GM19455 (cell line): ENCODE measurements around the gene SEC31B.

Experiments
- ATAC-seq: cut with Tn5 transposase; IDR thresholded peaks from one replicate; pipeline ENCODE4 v1.9.1; 2021; ENCODE audit not compliant: unreplicated experiment

Gene SEC31B

DNA sequence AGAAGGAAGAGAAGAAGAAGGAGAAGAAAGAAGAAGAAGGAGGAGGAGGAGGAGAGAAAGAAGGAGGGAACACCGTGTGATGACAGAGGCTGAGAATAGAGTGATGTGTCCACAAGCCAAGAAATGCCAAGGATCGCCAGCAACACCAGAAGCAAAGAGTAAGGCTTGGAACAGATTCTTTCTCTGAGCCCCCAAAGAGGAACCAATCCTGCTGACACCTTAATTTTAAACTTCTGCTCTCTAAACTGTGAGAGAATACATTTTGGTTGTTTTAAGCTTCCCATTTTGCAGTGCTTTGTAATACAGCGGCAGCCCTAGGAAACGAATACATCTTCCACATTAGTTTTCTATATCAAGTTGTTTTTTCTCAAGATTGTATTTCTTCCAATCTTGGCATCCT lies 70.7 kb downstream of the SEC31B start:
- no peak for ATAC-seq

DNA sequence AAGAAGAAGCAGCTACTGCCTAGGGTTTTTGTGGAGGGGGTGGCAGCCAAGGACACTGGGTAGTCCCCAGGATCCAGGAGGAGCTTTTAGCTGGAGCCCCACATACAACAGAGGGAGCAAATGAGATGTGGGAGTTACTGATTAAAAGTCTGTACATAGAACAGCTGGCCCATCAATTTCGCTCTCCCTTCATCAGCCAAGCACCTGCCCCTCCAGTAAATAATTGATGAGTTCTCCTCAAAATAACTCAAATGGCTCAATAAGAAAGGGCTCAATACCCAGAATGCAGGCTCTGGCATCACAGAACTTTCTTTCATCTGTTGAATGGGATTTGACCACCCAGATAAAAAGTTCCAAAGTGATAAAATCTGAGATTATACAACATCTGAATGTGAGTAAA lies 72.0 kb downstream of the SEC31B start:
- no peak for ATAC-seq

DNA sequence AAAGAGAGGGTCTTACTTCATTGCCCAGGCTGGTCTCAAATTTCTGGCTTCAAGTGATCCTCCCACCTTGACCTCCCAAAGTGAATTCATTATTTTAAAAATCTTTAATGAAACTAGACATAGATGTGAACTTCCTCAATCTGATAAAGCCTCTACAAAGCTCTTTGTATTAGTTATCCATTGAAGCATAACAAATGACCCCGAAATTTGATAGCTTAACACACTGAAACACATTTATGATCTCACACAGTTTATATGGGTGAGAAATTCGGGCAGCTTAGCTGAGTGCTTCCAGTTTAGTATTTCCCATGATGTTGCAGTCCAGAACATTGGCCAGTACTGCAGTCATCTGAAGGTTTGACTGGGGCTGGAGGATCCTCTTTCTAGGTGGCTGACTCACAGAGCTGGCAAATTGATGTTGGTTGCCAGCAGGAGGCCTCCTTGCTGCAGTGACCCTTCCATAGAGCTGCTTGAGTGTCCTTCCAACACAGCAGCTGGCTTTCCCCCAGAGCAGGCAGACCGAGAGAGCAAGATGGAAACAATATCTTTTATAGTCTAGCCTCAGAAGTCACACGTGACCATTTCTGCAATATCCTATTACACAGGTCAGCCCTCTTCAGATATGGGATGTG lies 73.4 kb downstream of the SEC31B start:
- ATAC-seq, result no peak

DNA sequence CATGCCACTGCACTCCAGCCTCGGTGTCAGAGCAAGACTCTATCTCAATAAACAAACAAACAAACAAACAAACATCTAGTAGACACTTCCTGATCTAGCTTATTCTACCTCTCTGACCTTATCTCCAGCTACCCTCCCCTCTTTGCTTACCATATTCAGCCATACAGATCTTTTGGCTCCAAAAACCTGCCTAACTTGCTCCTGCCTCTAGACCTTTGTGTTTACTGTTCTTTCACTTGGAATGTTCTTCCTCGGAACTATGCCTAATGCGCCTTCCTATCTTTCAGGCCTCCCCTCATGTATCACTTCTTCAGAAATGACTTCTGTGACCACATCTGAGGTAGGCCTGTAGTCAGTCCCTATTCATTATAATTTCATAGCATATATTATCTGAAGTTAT lies 77.1 kb downstream of the SEC31B start:
- no peak for ATAC-seq

DNA sequence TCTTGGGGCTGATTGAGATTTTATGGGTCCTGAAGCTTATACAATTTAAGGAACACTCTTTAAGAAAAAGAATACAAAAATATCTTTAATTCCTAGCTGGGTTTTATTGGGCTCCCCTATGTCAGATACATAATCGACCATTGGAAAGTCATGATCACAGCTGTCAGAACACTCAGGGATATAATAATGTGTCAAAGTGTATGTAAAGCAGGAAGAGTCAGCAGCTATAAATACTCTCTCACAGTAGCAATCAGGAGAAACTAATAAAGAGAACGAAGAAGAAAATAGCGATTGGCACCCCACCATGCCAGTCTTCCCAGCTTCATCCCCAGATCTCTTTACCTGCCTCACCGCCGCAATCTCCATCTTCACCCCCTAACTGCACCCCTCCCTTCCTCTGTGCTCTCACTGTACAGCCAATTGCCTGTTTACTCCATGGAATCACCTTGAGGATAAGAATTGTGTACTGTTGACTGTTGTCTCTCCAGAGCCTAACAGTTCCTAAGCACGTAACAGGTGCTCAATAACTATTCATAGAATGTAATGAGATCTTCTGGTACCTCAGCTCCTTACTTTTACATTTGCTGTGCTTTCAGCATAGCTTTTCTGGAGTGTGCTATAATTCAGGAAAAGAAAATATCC lies 80.9 kb downstream of the SEC31B start:
- no peak for ATAC-seq
